Medulla oblongata (tissue), 1 donor: ENCODE results near the gene PCSK7.
A peak's percentile ranks its signal among the peaks of the same experiment; 100 is the strongest.
"Not testable (repeated sequence)": the region's sequence is repeated elsewhere in the genome, so short reads cannot be mapped to it uniquely, and the experiment has no call there.

Experiments
- DNase-seq: peaks from one replicate; pipeline ENCODE4 v3.0.0-alpha.2; 2015; ENCODE audit errors: extremely low spot score

The PCSK7 gene

DNA sequence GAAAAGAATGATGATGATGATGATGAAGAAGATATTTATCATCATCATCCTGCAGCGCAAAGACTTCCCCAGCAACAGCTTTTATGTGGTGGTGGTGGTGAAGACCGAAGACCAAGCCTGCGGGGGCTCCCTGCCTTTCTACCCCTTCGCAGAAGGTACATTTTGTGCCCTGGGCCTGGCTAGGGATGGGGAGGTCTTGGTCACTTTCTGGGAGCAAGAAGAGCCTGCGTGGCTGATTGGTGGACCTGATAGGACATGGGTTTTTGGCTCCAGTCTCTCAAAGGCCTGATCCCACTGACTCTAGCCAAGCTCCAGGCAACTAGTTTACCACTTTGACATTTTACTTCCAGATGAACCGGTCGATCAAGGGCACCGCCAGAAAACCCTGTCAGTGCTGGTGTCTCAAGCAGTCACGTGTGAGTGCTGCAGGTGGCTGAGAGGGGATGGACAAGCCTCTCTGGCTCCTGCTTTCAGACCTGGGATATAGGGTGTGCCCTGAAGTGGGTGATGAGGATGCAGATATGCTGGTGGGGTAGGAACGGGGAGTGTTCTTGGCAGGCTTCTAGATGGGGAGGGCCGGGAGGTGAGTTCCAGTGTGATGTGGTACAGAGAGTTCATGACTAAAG lies 48.0 kb downstream of the PCSK7 start:
- DNase-seq = no peak

DNA sequence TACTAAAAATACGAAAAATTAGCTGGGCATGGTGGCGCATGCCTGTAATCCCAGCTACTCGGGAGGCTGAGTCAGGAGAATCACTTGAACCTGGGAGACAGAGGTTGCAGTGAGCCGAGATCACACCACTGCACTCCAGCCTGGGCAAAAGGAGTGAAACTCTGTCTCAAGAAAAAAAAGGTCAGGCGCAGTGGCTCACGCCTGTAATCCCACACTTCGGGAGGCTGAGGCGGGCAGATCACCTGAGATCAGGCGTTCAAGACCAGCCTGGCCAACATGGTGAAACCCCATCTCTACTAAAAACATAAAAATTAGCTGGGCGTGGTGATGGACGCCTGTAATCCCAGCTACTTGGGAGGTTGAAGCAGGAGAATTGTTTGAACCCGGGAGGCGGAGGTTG lies 48.7 kb downstream of the PCSK7 start:
- DNase-seq = not testable (repeated sequence)

DNA sequence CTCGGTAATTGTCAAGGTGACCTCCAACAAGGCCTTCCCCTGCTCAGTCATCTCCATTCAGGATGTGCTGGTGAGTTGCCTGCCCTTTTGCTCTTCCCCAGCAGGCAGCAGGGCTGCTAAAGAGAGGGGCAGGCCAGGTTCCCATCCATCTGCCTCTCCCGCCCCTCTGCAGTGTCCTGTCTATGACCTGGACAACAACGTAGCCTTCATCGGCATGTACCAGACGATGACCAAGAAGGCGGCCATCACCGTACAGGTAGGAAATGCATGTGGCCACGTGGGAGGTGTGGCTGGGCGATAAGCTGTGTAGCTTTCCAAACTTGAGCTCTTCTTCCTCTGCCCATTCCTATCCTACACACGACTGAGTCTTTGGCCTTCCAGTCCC lies 49.3 kb downstream of the PCSK7 start:
- DNase-seq = no peak

DNA sequence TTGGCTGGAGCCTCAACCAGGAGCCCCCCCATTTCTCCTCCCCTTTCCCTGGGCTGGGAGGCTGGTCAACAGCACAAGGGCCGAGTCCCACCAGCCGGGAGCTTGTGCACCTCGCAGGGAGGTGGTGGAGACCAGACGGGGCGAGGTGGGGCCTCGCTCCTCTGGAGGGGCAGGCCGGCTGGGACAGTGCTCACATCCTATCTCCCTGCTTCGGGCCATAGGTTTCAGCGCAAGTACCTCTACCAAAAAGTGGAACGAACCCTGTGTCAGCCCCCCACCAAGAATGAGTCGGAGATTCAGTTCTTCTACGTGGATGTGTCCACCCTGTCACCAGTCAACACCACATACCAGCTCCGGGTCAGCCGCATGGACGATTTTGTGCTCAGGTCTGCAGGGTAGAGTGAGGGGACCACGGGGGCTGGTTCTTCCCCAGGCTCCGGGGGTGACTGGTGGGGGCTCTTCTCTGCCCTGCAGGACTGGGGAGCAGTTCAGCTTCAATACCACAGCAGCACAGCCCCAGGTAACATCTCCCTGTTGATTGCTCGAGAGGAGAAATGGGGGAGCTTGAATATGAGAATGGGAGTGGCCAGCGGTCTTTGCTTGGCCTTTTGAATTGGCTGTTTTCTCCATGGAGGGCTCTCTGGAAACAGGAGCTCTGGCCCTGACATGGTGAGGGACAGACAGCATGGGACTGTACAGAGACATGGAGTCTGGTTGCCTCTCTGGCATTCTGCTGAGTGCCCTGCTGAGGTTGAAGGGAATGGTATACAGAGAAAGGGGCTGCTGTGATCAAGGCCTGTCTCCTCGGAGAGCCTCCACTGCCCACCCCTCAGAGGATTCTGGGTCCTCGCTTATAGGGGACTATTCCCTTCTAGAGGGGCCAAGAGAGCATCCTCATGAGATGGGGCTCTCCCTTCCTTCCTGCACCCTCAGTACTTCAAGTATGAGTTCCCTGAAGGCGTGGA lies 50.0 kb downstream of the PCSK7 start:
- DNase-seq = no peak

DNA sequence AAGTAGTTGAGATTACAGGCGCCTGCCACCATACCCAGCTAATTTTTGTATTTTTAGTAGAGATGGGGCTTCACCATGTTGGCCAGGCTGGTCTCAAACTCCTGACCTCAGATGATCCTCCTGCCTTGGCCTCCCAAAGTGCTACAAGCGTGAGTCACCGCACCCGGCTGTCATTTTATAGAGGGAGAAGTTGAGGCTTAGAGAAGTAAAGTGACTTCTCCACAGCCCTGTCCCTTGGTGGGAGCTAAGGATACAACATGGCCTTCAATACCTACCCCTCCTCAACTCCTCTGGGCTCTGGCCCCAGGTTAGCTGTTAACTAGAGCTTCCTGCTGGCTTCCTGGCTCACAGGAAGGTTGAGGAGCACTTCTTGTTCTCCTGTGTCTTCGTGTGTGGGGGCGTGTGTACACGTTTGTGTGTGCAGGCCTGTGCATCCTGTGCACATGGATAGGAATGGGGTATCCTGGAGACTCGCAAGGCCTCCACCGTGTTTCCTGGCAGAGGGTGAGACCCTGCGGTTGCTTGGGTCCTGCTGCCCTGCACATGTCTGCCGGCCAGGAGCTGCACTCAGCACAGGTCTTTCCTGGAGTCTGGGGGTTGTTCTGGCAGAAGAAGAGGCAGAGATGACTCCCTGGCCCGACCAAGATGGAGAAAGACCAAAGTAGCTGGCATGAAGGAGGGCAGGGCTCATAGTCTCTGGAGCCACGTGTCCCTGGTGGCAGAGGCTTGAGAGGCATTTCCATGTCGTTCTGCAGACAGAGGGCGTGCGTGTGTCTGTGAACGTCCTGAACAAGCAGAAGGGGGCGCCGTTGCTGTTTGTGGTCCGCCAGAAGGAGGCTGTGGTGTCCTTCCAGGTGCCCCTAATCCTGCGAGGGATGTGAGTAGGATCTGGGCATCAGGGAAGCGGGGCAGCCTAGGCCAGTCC lies 51.0 kb downstream of the PCSK7 start:
- peak; percentile 89 for DNase-seq

DNA sequence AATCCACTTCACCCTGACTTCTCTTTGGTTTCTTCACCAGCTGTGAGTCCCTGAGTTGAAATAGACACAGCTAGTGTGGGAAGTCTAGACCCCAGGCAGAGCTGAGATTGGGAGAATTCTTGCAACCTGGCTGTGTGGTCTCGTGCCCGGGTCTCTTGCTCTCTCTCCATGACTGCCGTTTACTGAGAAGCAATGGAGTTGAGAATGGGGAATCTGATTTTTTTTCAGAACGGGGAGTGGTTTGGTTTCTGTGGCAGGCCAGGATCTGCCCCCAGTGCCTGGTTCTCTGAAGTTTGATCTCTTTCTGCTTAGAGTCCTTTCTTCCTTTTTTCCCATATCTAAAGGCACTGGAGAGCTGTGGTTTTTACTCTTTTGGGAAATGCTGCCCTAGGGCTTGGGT lies 51.9 kb downstream of the PCSK7 start:
- peak; percentile 47 for DNase-seq

DNA sequence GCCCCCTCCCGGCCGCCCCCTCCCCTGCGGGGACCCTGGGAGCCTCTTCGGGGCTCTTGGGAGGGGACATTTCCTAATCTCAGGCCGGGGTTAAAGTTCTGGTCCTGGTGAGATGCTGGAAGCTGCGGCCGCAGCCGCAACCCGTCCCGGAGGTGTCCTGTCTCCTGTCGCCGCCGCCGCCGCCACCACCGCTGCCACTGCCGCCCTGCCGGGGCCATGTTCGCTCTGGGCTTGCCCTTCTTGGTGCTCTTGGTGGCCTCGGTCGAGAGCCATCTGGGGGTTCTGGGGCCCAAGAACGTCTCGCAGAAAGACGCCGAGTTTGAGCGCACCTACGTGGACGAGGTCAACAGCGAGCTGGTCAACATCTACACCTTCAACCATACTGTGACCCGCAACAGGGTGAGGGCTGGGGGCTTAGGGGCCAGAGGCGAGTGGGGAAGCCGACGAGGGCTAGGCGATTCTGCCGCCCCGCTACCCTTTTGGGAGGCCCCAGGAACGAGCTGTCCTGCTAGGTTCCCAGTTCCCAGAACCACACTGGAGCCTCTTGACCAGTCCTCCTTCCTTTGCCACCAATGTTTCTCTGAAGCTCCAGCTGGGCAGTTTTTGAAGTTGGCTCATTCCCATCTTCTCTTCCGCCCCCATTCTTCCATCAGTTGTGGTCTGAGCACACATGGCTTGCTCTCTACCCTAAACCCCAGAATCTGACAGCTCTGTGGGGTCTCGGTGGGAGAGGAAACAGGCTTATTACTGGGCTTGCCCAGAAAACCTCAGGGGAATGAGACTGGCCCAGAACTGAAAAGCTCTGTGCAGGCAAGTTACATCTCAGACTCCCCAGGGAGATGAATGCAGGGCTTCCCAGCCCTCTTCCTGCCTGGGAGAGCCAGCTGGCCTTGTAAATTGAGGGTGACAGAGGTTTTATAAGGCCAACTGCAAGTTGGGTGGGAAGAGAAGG lies 52.5 kb downstream of the PCSK7 start:
- peak; percentile 29 for DNase-seq

DNA sequence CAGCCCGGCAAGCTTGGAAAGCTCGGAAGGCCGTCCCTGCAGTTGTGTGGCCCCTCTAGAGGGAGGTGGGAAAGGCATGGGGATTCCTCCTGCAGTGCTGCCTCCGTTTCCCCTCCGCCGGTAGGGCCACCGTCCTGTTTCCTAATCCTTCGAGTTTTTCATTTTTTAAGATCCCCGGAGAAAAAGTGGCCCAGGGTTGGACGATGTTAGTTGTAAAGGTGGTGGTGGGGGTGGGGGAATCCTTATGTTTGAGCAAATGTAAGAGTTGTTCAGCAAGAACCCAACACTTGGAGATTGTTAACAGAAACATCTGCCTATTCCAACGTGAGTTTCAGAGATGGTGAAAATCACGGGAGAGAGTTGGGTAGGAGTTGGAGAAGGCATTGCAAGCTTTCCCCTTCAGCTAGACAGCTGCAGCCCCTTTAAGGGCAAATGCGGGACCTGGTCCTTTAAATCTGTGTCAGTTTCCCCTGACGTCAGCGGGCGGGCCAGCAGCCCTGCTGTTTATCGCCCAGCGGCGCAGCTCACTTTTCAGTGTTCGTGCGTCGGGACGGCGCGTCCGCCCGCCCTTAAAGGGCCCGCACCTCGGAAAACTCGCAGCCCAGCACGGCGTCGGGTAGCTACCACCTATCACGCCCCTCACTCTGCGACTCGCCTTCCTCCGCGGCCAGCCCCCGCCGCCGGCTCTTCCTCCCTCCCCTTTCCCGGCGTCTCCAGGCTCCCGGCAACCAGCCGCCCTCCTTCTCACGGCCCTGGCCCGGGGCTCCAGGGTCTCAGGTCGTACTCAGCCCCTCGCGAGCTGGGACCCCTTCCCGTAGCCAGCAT lies 53.5 kb downstream of the PCSK7 start, which contains the start of gene SIDT2:
Gene SIDT2, plus strand, starts transcription at position 534 of the 825 bp plus-strand sequence. CDS start 521 bp downstream, outside the sequence.
- peak; percentile 96 for DNase-seq

DNA sequence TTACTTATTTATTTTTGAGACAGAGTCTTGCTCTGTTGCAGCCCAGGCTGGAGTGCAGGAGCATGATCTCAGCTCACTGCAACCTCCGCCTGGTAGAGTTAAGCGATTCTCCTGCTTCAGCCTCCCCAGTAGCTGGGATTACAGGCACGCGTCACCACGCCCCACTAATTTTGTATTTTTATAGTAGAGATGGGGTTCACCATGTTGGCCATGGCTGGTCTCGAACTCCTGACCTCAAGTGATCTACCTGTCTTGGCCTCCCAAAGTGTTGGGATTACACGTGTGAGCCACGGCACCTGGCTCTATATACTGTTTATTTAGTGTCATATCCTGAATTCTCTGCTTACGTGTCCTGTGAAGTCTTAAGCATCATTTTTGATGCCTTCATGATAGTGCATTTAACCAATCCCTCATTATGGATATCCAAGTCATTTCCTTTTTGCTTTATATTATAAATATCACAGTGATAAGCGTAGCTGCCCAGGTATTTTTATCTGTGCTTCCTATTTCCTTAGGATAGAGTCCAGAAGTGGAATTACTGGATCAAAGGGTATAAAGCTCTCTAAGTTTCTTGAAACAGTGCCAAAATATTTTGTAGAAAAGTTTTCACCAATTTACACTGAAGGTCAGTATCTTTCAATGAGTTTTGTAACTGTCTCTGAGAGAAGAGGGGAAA lies 54.2 kb downstream of the PCSK7 start:
- DNase-seq = no peak

DNA sequence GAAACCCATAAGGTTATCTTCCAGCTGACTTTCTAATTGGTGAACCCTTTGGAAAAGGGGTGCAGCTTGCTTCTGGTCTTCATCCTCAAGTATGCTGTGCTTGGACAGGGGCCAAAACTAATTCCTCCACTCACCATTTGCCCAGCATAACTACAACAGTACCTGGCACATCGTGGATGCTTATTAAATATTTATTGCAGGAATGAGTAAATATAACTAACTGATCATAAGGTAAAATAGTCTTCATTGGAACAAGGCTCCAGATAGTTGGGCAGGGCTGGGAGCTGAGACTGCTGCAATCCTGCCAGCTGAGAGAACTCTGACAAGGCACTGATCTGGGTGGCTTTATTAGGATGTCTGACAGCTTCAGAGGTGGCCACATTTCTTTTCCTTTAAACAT lies 55.7 kb downstream of the PCSK7 start:
- no peak for DNase-seq

DNA sequence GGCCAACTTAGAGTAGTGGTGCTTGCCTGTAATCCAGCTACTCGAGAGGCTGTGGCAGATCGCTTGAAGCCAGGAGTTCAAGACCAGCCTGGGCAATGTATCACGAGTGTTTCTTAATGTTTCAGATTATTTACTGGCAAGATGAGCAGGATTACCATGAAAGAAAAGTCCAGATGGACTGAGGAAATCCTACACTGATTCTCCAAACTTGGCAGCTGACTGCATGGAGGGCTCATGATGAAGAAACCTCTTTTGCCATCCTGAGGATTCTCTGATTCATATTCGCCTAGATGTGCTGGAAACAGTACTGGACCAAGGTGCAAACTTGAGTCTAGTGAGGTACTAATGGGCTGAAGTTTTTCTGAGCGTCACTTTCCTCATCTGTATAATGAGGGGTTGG lies 56.1 kb downstream of the PCSK7 start:
- DNase-seq = no peak

DNA sequence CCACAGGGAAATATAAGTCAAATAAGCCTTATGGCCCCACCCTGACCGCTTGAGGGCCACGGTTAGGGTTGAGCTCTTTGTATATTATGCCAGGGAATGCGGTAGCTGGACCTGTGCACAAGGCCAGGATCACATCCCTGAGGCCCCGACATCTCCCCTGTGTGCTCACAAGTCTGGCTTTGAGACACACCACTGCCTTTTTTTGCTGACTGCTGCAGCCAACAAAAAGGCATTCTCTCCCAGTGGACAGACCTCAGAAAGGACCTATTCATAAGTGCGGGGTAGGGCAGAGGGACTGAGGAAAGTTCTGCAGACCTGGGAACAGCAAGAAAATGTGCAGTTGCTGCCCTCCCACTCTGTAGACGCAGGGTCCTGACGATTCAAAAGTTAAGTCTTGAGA lies 56.8 kb downstream of the PCSK7 start:
- DNase-seq = peak; percentile 88

DNA sequence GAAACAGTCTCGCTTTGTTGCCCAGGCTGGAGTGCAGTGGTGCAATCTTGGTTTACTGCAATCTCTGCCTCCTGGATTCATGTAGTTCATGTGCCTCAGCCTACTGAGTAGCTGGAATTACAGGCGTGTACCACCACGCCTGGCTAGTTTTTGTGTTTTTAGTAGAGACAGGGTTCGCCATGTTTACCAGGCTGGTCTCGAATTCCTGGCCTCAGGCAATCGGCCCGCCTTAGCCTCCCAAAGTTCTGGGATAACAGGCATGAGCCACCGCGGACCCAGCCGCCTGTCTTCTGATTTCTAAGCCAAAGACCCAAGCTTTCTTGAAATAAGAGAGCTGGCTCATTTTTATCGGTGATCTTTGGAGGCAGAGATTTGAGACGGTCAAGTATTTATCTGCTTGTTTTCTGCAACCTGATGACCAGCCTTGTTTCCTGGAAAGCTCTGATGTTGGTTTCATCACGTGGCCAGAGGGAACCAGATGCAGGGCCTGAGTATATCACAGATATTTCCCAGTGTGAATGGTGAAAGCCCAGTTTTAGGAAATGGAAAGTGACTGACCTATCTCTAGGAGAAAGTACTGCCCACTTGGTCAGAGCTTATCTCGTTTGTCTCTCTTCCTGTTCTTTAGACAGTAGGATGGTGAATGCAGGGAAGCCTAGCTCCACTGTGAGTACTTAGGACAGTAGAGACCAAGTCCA lies 59.0 kb downstream of the PCSK7 start:
- DNase-seq = no peak

DNA sequence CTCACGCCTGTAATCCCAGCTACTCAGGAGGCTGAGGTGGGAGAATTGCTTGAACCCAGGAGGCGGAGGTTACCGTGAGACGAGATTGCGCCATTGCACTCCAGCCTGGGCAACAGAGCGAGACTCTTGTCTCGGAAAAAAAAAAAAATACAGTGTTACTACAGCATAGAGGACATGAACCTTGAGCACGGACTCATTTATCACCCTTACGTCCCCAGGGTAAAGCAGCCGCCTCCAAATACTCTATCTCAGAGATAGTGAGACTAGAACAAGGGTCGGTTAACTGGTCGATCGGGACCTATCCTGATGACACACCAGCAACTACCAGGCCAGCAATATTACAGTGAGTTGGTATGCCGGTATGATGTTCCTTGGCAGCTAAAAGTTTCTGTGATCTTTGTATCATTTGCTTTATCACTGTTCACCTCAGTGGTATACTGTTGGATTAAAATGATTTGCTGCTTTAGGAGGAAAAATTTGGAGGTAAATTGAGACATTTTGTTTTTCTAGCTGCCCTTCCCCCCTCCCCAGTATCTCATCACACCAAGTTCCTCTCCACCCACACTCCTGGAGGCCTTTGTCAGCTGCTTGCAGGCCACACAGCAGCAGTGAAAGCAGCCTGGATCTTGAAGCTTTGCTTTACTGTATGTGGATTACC lies 60.3 kb downstream of the PCSK7 start:
- peak; percentile 54 for DNase-seq

DNA sequence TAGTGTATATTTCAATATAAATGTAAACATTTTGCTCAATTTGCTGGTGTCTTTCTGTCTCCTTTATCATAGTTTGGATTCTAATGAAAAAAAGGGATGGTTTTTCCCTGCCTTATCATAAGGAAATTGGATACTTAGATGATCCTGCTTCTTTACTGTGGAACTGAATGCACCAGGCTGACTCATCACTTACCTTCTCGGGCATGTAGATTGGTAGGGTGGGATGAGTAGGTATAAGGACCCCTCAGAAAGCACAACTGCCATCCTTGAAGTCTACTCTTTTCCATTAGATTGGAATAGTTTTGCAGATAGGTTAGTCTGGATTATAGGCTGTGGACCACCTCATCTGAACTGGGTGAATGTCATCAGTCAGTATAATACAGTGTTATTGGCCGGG lies 60.9 kb downstream of the PCSK7 start:
- DNase-seq = no peak

DNA sequence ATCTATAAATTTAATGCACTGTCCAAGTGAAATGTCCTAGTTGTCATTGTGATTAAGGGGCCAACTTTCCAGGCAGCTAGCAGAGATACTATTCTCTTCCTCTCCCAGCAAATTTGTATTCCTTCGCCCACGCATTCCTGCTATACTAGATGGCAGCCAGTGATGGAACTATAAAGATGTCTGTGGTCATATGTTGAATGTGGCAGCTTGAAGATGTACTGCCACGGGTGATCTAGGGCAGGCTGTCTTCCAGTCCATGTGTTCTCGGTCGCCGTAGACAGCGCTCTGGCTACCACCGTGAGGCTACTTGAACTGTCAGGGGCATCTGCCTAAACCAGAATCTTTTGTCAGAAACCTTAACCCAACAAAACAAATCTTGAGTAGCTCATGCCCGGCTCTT lies 61.7 kb downstream of the PCSK7 start:
- no peak for DNase-seq

DNA sequence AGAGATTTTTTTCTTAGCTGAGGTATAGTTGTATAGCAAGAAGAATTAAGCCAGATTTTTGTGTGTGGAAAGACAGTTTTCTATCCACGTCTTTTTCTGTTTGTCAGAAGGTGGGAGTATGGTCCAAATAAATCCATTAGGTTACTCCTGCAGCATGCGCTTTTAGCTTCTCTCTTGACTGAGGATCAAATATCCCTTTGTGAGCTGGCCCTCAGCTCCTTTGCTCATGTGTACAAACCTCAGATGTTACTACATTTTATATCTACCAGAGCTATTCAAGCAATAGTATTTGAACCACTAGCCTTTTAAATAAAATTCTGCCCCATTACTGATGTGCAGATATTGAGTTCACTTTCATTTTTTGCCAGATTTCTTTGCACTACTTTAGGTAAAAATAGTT lies 62.1 kb downstream of the PCSK7 start:
- DNase-seq = no peak

DNA sequence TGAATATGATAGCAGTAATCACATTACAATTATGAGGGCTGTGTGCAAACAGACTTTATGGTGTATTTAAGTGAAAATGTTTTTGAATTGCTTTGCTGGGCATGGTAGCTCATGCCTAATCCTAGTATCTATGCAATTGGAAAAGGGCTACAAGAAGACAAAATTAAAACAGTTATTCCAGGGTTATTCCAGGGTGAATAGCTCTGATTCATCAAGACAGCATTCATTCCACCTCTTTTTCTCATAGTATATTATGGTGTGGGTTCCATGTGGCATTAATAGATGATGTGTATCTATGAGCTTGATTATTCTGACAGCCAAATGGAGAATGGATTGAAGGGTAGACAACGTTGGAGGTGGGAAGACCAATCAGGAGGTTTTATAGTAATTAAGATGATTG lies 65.4 kb downstream of the PCSK7 start:
- no peak for DNase-seq
